ELF-1 (cell line): Measurements from ENCODE around the gene DHRS3.
A peak's percentile ranks its signal among the peaks of the same experiment; 100 is the strongest.
"Not testable (repeated sequence)": the region's sequence is repeated elsewhere in the genome, so short reads cannot be mapped to it uniquely, and the experiment has no call there.

Source experiments
- DNase-seq: peaks from one replicate; pipeline ENCODE4 v3.0.0-alpha.2; 2016; ENCODE audit warnings: low read depth, low spot score

DHRS3 gene

GRCh38 chr1:12540580-12541273, 77.3 kb downstream of the DHRS3 start:
- no peak for DNase-seq

- DNase-seq, result peak; percentile 97
Observed at GRCh38 chr1:12539705-12540579, 78.1 kb downstream of the DHRS3 start.

GRCh38 chr1:12539320-12539704, 78.7 kb downstream of the DHRS3 start:
- no peak for DNase-seq

DNA sequence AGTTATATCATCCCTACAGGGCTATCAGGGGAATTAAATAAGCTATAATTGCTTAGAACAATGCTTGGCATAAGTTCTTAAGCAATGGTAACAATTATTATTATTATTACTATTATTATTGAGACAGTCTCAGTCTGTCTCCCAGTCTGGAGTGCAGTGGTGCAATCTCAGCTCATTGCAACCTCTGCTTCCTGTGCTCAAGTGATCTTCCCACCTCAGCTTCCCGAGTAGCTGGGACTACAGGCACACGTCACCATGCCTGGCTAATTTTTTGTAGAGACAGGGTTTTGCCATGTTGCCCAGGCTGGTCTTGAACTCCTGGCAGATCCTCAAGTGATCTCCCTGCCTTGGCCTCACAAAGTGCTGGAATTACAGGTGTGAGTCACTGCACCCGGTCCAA, 79.5 kb downstream of the DHRS3 start:
- DNase-seq, result not testable (repeated sequence)

DNA sequence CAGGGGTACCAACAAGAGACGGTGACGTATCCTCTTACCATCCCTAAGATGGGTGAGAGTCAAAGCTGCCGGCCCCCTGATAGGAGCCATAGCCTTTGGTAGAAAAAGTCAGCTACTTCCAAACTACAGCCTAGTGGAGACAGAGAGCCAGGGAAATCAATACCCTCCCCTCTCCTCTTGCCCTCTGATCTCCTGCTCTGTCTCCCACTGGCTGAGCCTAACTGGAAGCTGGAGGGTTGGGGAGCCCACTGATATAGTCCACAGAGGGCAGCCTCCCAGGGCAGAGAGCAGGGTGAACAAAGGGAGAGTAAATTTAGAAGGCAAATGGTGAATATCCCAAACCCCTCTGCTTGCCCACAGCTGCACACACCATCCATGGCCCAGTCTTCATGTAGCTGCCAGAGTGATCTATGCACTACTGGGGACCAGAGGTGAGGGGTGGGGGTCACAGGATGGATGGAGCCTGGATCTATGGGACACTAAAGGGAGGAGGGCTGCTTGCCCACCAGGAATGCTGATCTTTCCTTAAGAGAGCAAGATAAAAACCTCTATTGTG, 80.0 kb downstream of the DHRS3 start:
- no peak for DNase-seq

DNA sequence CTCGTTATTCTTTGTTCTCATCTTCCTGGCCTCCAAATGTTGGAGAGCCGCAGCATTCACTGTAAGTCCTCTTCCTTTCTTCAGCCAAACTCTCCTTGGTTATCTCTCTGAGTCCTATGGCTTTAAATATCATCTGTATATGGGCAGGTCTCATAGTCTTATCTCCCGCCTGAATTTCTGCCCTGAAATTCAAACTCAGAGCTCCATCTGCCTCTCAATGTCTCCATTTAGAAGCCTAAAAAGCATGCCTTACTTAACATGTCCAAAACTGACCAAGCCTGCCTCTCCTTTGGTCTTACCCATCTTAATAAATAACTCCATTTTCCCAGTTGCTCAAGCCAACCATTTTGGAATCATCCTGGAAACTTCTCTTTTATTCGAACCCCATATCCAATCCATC, 80.7 kb downstream of the DHRS3 start:
- DNase-seq, result no peak

DNA sequence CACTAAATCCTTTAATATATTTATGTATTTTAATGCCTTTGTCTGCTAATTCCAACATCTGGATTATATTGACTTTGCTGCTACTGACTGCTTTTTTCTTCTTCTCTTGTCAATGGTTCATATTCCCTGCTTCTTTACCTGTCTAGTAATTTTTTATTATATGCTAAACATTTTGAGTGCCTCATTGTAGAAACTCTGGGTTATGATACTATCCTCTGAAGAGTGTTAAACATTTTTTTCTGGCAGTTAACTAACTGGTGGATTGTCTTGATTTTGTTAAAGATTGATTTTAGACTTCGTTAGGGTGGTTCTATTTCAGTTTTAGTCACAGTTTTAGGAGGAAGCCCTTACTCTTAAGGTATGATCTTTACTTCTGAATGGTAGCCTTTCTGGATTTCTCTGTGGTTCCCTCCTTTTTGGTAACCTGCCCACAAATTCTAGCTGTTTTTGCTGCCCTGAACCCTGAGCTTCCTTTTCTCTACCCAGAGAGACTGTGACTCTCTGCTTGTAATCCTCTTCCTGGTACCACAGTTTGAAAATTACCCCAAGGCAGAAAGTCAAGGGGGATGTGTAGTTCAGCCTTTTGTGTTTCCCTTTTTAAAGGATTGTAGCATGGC, 81.9 kb downstream of the DHRS3 start:
- DNase-seq, result no peak

- DNase-seq, result no peak
Observed at GRCh38 chr1:12532405-12533315, 85.3 kb downstream of the DHRS3 start.

DNA sequence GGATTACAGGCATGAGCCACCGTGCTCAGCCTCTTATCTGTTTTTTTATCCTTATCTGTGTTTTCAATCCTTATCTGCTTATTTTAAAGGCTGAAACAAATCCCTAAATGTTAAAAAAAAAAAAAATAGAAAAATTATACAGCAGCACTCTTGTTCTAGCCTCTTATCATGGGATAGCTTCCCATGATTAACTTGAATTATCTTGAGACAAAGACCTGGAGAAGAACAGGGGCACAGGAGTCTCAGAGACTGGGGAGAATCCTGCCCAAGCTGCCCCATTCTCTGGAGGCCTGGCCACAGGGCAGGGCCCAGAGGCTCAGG, 86.9 kb downstream of the DHRS3 start:
- DNase-seq, result no peak

- DNase-seq, result no peak
Observed at GRCh38 chr1:12530462-12531178, 87.4 kb downstream of the DHRS3 start.

DNA sequence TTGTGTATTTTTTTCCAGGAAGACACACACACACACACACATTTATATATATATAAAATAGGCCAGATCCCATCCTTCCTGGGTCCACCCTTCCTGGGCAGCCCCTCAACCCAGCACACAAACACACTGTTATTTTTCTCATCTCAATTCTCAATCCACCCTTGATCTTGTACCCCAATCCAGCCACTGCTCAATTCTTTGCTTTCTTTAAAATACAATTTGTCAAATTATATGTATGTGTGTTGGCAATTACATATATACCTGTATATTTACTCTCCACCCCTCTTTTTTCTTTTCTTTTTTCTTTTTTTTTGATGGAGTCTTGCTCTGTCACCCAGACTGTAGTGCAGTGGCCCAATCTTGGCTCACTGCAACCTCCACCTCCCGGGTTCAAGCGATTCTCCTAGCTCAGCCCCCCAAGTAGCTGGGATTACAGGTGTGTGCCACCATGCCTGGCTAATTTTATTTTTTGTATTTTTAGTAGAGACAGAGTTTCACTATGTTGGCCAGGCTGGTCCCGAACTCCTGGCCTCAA, 88.3 kb downstream of the DHRS3 start:
- DNase-seq, result no peak

- DNase-seq, result no peak
Observed at GRCh38 chr1:12528021-12528852, 89.8 kb downstream of the DHRS3 start.

GRCh38 chr1:12527564-12527963, 90.4 kb downstream of the DHRS3 start:
- DNase-seq, result no peak

- DNase-seq, result no peak
Observed at GRCh38 chr1:12525311-12526181, 92.5 kb downstream of the DHRS3 start.

- DNase-seq, result no peak
Observed at GRCh38 chr1:12524266-12524665, 93.7 kb downstream of the DHRS3 start.

GRCh38 chr1:12522780-12523179, 95.2 kb downstream of the DHRS3 start:
- not testable (repeated sequence) for DNase-seq

DNA sequence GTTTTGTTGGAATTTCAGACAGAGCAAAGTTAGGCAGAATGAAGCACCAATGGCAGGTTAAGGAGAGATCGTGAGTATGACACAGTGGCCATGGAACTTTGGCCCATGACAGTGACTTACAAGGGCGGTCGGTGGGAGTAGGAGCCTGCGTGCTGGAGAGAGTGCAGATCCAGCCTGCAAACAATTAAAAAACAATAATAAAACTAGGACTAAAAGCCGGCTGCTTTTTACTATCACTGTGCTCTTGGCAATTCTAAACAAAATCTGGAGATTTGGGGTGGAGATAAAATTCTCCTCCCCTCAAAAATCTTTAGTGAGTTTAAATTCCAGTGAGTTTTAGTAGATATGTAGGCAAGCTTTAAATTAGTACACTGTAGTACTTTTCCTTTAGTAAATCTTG, 96.9 kb downstream of the DHRS3 start:
- no peak for DNase-seq

GRCh38 chr1:12519693-12520364, 98.2 kb downstream of the DHRS3 start:
- DNase-seq, result no peak
